Measurements from ENCODE around the gene ANKRD1.

The ANKRD1 gene

DNA sequence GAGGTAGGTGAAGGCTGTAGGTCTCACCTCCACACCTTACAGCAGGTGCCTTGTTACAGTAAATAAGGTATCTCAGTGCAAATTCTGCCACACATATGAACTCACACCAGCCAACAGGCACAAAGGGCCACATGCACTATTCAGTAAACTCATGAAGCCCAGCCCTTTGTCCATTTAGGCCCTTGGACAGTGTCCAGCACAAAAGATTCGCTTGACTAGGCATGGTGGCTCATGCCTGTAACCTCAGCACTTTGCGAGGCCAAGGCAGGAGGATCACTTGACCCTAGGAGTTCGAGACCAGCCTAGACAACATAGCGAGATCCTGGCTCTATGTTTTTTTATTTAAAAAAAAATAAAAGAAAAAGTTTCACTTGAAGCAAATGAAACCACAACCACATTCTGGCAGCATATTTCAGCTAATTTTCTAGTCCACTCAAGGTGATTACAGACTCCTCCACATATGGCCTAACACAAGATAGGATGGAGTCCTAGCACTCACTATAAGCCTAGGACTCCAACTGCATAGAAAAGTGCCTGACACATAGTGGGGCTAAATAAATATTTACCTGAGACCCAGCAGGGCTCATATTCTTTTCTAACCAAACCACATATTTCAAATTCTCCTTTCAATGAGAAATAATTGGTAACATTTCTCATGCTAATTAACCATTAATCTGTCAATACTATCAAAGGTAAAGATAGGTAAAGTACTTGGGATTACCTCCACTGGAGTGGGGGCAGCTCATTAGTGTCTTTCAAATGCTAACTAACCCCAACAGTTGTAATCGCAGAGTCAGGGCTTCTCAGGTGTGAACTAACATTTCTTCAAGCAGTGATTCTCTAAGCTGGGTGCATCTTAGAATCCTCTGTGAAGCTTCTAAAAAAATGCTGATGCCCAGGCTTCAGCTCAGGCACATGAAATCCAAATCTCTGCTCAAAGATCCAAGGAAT is 4.5 kb upstream of the ANKRD1 start:
- Histone ChIP-seq H3K79me2 (ENCODE audit: insufficient read depth, low read length) (no peaks in the 10 kb centered on the region), H3K27me3 (ENCODE audit: low read length) (no peaks in the 10 kb centered on the region), H2AFZ (ENCODE audit: low read depth, low read length, severe bottlenecking) (no peak overlapping the region), H3K4me3 (ENCODE audit: insufficient read depth, low read length, poor library complexity, severe bottlenecking) (no peak overlapping the region), H3K4me2 (ENCODE audit: low read depth, low read length, poor library complexity, severe bottlenecking) (no peak overlapping the region), H3K27ac (ENCODE audit: low read depth, low read length) (no peak overlapping the region), H3K36me3 (ENCODE audit: low read length) (no peaks in the 10 kb centered on the region), H3F3A (ENCODE audit: insufficient read depth) (no peaks in the 10 kb centered on the region), H3K9ac (ENCODE audit: low read length) (no peak overlapping the region), H3K9me2 (replicated peaks; ENCODE audit: insufficient read depth, low read length) (no peaks in the 10 kb centered on the region), H4K20me1 (ENCODE audit: low read depth, low read length) (no peaks in the 10 kb centered on the region), H3K9me3 (ENCODE audit: insufficient read depth, low read length) (no peaks in the 10 kb centered on the region)
- no peak for TF ChIP-seq EZH2phosphoT487 (conservative IDR thresholded peaks at IDR 0.05; ENCODE audit: low read length)
- TF ChIP-seq, protein P1, sequence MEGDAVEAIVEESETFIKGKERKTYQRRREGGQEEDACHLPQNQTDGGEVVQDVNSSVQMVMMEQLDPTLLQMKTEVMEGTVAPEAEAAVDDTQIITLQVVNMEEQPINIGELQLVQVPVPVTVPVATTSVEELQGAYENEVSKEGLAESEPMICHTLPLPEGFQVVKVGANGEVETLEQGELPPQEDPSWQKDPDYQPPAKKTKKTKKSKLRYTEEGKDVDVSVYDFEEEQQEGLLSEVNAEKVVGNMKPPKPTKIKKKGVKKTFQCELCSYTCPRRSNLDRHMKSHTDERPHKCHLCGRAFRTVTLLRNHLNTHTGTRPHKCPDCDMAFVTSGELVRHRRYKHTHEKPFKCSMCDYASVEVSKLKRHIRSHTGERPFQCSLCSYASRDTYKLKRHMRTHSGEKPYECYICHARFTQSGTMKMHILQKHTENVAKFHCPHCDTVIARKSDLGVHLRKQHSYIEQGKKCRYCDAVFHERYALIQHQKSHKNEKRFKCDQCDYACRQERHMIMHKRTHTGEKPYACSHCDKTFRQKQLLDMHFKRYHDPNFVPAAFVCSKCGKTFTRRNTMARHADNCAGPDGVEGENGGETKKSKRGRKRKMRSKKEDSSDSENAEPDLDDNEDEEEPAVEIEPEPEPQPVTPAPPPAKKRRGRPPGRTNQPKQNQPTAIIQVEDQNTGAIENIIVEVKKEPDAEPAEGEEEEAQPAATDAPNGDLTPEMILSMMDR (IDR thresholded peaks at IDR 0.05; ENCODE audit: insufficient read depth, low read length, poor library complexity, severe bottlenecking) = no peak

GRCh38 chr10:90924552-90924951 is 3.7 kb upstream of the ANKRD1 start:
- Histone ChIP-seq H3K4me2 (ENCODE audit: low read depth, low read length, poor library complexity, severe bottlenecking) (no peak overlapping the region), H3K27ac (ENCODE audit: low read depth, low read length) (no peak overlapping the region), H3K9me2 (replicated peaks; ENCODE audit: insufficient read depth, low read length) (no peaks in the 10 kb centered on the region), H3K4me3 (ENCODE audit: insufficient read depth, low read length, poor library complexity, severe bottlenecking) (no peak overlapping the region), H3K27me3 (ENCODE audit: low read length) (no peaks in the 10 kb centered on the region), H3K9me3 (ENCODE audit: insufficient read depth, low read length) (no peaks in the 10 kb centered on the region), H4K20me1 (ENCODE audit: low read depth, low read length) (no peaks in the 10 kb centered on the region), H3F3A (ENCODE audit: insufficient read depth) (no peaks in the 10 kb centered on the region), H3K36me3 (ENCODE audit: low read length) (no peaks in the 10 kb centered on the region), H2AFZ (ENCODE audit: low read depth, low read length, severe bottlenecking) (no peak overlapping the region), H3K79me2 (ENCODE audit: insufficient read depth, low read length) (no peaks in the 10 kb centered on the region), H3K9ac (ENCODE audit: low read length) (no peak overlapping the region)
- TF ChIP-seq EZH2phosphoT487 (conservative IDR thresholded peaks at IDR 0.05; ENCODE audit: low read length) = no peak

- H3K27me3 ChIP-seq (ENCODE audit: low read length) = no peaks in the 10 kb centered on the region
- no peaks in the 10 kb centered on the region for H3K9me3 ChIP-seq (ENCODE audit: insufficient read depth, low read length)
- H3F3A ChIP-seq (ENCODE audit: insufficient read depth) = no peaks in the 10 kb centered on the region
- H4K20me1 ChIP-seq (ENCODE audit: low read depth, low read length) = no peaks in the 10 kb centered on the region
- no peaks in the 10 kb centered on the region for H3K79me2 ChIP-seq (ENCODE audit: insufficient read depth, low read length)
- H3K4me3 ChIP-seq (ENCODE audit: insufficient read depth, low read length, poor library complexity, severe bottlenecking) = no peak overlapping the region
- no peak overlapping the region for H3K27ac ChIP-seq (ENCODE audit: low read depth, low read length)
- no peak overlapping the region for H3K4me2 ChIP-seq (ENCODE audit: low read depth, low read length, poor library complexity, severe bottlenecking)
- no peaks in the 10 kb centered on the region for H3K36me3 ChIP-seq (ENCODE audit: low read length)
- no peak for TF ChIP-seq EZH2phosphoT487 (conservative IDR thresholded peaks at IDR 0.05; ENCODE audit: low read length)
- TF ChIP-seq, protein P1 (IDR thresholded peaks at IDR 0.05; ENCODE audit: insufficient read depth, low read length, poor library complexity, severe bottlenecking) = no peak
- H2AFZ ChIP-seq (ENCODE audit: low read depth, low read length, severe bottlenecking) = no peak overlapping the region
- no peaks in the 10 kb centered on the region for H3K9me2 ChIP-seq (replicated peaks; ENCODE audit: insufficient read depth, low read length)
- H3K9ac ChIP-seq (ENCODE audit: low read length) = no peak overlapping the region
Observed at GRCh38 chr10:90923111-90923731, 2.3 kb upstream of the ANKRD1 start.

GRCh38 chr10:90921906-90922305 is 1.0 kb upstream of the ANKRD1 start:
- Histone ChIP-seq H4K20me1 (ENCODE audit: low read depth, low read length) (no peaks in the 10 kb centered on the region), H3K4me2 (ENCODE audit: low read depth, low read length, poor library complexity, severe bottlenecking) (no peak overlapping the region), H3K36me3 (ENCODE audit: low read length) (no peaks in the 10 kb centered on the region), H3K27me3 (ENCODE audit: low read length) (no peaks in the 10 kb centered on the region), H2AFZ (ENCODE audit: low read depth, low read length, severe bottlenecking) (no peak overlapping the region), H3K9me3 (ENCODE audit: insufficient read depth, low read length) (no peaks in the 10 kb centered on the region), H3K4me3 (ENCODE audit: insufficient read depth, low read length, poor library complexity, severe bottlenecking) (no peak overlapping the region), H3K9me2 (replicated peaks; ENCODE audit: insufficient read depth, low read length) (no peaks in the 10 kb centered on the region), H3K79me2 (ENCODE audit: insufficient read depth, low read length) (no peaks in the 10 kb centered on the region), H3K9ac (ENCODE audit: low read length) (no peak overlapping the region), H3K27ac (ENCODE audit: low read depth, low read length) (no peak overlapping the region), H3F3A (ENCODE audit: insufficient read depth) (no peaks in the 10 kb centered on the region)
- no peak for TF ChIP-seq EZH2phosphoT487 (conservative IDR thresholded peaks at IDR 0.05; ENCODE audit: low read length)
- TF ChIP-seq, protein P1 (IDR thresholded peaks at IDR 0.05; ENCODE audit: insufficient read depth, low read length, poor library complexity, severe bottlenecking) = no peak

Measured in SU-DHL-6 (cell line).